Stimulated activated CD8-positive, alpha-beta memory T cell treated with anti-CD3 and anti-CD28 coated beads, Interleukin-4, amount 100 ng/mL, for 24 hours (primary cell): ENCODE data around the gene MAD2L1BP.

Experiments used
- DNase-seq: peaks from one replicate; pipeline ENCODE4 v3.0.0-alpha.2; 2020; ENCODE audit warnings: low read depth

Gene MAD2L1BP

GRCh38 chr6:43667245-43668150 lies 31.9 kb downstream of the MAD2L1BP start:
- DNase-seq = peak; percentile 61

GRCh38 chr6:43668151-43669028 lies 32.8 kb downstream of the MAD2L1BP start:
- peak; percentile 22 for DNase-seq

- DNase-seq = no peak
Observed at GRCh38 chr6:43669050-43669921, 33.6 kb downstream of the MAD2L1BP start.

- DNase-seq = no peak
Observed at GRCh38 chr6:43669922-43670622, 34.4 kb downstream of the MAD2L1BP start.

GRCh38 chr6:43670623-43670986 lies 35.0 kb downstream of the MAD2L1BP start:
- no peak for DNase-seq

- DNase-seq = no peak
Observed at GRCh38 chr6:43671011-43671800, 35.6 kb downstream of the MAD2L1BP start.

GRCh38 chr6:43671801-43672690 lies 36.4 kb downstream of the MAD2L1BP start:
- DNase-seq = no peak

- DNase-seq = no peak
Observed at GRCh38 chr6:43673444-43674084, 37.9 kb downstream of the MAD2L1BP start.

- DNase-seq = no peak
Observed at GRCh38 chr6:43674291-43674690, 38.7 kb downstream of the MAD2L1BP start.

GRCh38 chr6:43674921-43675320 lies 39.3 kb downstream of the MAD2L1BP start:
- DNase-seq = no peak

GRCh38 chr6:43676962-43677606 lies 41.4 kb downstream of the MAD2L1BP start:
- DNase-seq = no peak

- DNase-seq = no peak
Observed at GRCh38 chr6:43677759-43678158, 42.1 kb downstream of the MAD2L1BP start.

- DNase-seq = no peak
Observed at GRCh38 chr6:43678341-43678740, 42.7 kb downstream of the MAD2L1BP start.

- no peak for DNase-seq
Observed at GRCh38 chr6:43679057-43679456, 43.4 kb downstream of the MAD2L1BP start.

- DNase-seq = no peak
Observed at GRCh38 chr6:43680308-43681200, 44.9 kb downstream of the MAD2L1BP start.

- no peak for DNase-seq
Observed at GRCh38 chr6:43681303-43681702, 45.7 kb downstream of the MAD2L1BP start.

GRCh38 chr6:43682724-43683429 lies 47.2 kb downstream of the MAD2L1BP start:
- no peak for DNase-seq
